HG03469 (cell line): ENCODE data around the gene RBMXL3.
"Not testable (repeated sequence)": the region's sequence is repeated elsewhere in the genome, so short reads cannot be mapped to it uniquely, and the experiment has no call there.

Experiments used
- ATAC-seq: cut with Tn5 transposase; IDR thresholded peaks from one replicate; pipeline ENCODE4 v1.9.1; 2021; ENCODE audit warnings: mild to moderate bottlenecking, moderate library complexity, moderate number of reproducible peaks; ENCODE audit not compliant: unreplicated experiment

The RBMXL3 gene

GRCh38 chrX:115189110-115189509 is at the start of gene RBMXL3:
Gene RBMXL3, plus strand, starts transcription at chrX:115189410. Its CDS starts 32 bp downstream, at chrX:115189442.
- ATAC-seq: no peak

GRCh38 chrX:115142057-115142456 is 47.2 kb upstream of the RBMXL3 start:
- ATAC-seq: no peak

- ATAC-seq: no peak
Measured at GRCh38 chrX:115147220-115147619, 42.0 kb upstream of the RBMXL3 start.

GRCh38 chrX:115173181-115173580 is 16.0 kb upstream of the RBMXL3 start:
- ATAC-seq: no peak

GRCh38 chrX:115174548-115174947 is 14.7 kb upstream of the RBMXL3 start:
- ATAC-seq: no peak

GRCh38 chrX:115177932-115178331 is 11.3 kb upstream of the RBMXL3 start:
- ATAC-seq: no peak

- no peak for ATAC-seq
Measured at GRCh38 chrX:115178473-115178872, 10.7 kb upstream of the RBMXL3 start.

- no peak for ATAC-seq
Measured at GRCh38 chrX:115183980-115184379, 5.2 kb upstream of the RBMXL3 start.

GRCh38 chrX:115189646-115190635 is 731 bp downstream of the RBMXL3 start:
- ATAC-seq: no peak

- no peak for ATAC-seq
Measured at GRCh38 chrX:115190636-115191489, 1.7 kb downstream of the RBMXL3 start.

GRCh38 chrX:115191490-115192243 is 2.5 kb downstream of the RBMXL3 start:
- no peak for ATAC-seq

- no peak for ATAC-seq
Measured at GRCh38 chrX:115192244-115192700, 3.1 kb downstream of the RBMXL3 start.

GRCh38 chrX:115204040-115204439 is 14.8 kb downstream of the RBMXL3 start:
- ATAC-seq: no peak

- not testable (repeated sequence) for ATAC-seq
Measured at GRCh38 chrX:115209547-115209946, 20.3 kb downstream of the RBMXL3 start.

GRCh38 chrX:115214151-115214550 is 24.9 kb downstream of the RBMXL3 start:
- ATAC-seq: no peak

- no peak for ATAC-seq
Measured at GRCh38 chrX:115214605-115215004, 25.4 kb downstream of the RBMXL3 start.

GRCh38 chrX:115217346-115217745 is 28.1 kb downstream of the RBMXL3 start:
- ATAC-seq: not testable (repeated sequence)

GRCh38 chrX:115226929-115227328 is 37.7 kb downstream of the RBMXL3 start:
- no peak for ATAC-seq

GRCh38 chrX:115229337-115230003 is 40.3 kb downstream of the RBMXL3 start:
- ATAC-seq: no peak

GRCh38 chrX:115232933-115233496 is 43.8 kb downstream of the RBMXL3 start:
- no peak for ATAC-seq
